ENCODE results near the gene GRK3.

- TF ChIP-seq CTCF (IDR thresholded peaks at IDR 0.05; ENCODE audit: low read depth, low read length), result no peak
- TF ChIP-seq POLR2A (IDR thresholded peaks at IDR 0.05; ENCODE audit: extremely low read depth, insufficient read length), result no peak
These were observed 2.4 kb downstream of the GRK3 start for GRCh38 chr22:25566898-25567235.
